ENCODE data around the gene PARM1. TPM values are rescaled to one million over a fixed set of nuclear protein-coding genes. Genes with fewer than 3 reads are reported as not detected.

Gene PARM1
- polyA plus RNA-seq, 3 donors = 0.06 to 0.54 (median 0.27) TPM

- 95% methylated on average over 4 of the region's 6 CpGs for WGBS (ENCODE audit: insufficient coverage)
- TF ChIP-seq CTCF (IDR thresholded peaks at IDR 0.05) = no peak
- Histone ChIP-seq H3K36me3 (replicated peaks in 1 of 2; ENCODE audit: control insufficient read depth in 1 of 2, insufficient read depth in 2 of 2, low read length in 2 of 2) (no peaks in the 10 kb centered on the region), H3K4me2 (replicated peaks; ENCODE audit: extremely low read depth, low read length, poor library complexity, severe bottlenecking) (no peak overlapping the region), H4K20me1 (ENCODE audit: insufficient read depth, low read length) (no peaks in the 10 kb centered on the region), H3K4me3 (replicated peaks in 1 of 3; ENCODE audit: low read depth in 2 of 3, low read length in 3 of 3) (no peak overlapping the region), H3K27me3 (ENCODE audit: control insufficient read depth in 2 of 2, insufficient read depth in 2 of 2, low read length in 2 of 2) (peaks cover 3 to 4% of the 10 kb centered on the region in 2 donors), H3K4me1 (ENCODE audit: control insufficient read depth in 1 of 2, insufficient read depth in 2 of 2, low read length in 2 of 2) (no peaks in the 10 kb centered on the region), H3K79me2 (ENCODE audit: insufficient read depth, low read length) (no peaks in the 10 kb centered on the region), H2AFZ (ENCODE audit: insufficient read depth, low read depth, low read length, poor library complexity, severe bottlenecking) (no peak overlapping the region), H3K9ac (ENCODE audit: insufficient read depth, low read length, poor library complexity, severe bottlenecking) (no peak overlapping the region), H3K9me3 (replicated peaks in 1 of 2; ENCODE audit: control insufficient read depth in 1 of 2, insufficient read depth in 1 of 2, low read length in 2 of 2) (no peaks in the 10 kb centered on the region), H3K27ac (ENCODE audit: low read depth in 1 of 2, low read length in 2 of 2) (no peak overlapping the region)
- no peak overlapping the region for H3K4me3 Mint-ChIP-seq
- H3K9me3 Mint-ChIP-seq = peaks cover 0 to 9% (median 2%) of the 10 kb centered on the region in 7 donors
- H3K36me3 Mint-ChIP-seq = no peaks in the 10 kb centered on the region
- no peaks in the 10 kb centered on the region for H3K4me1 Mint-ChIP-seq
- intact Hi-C loops (cut with micrococcal nuclease) = no loop called here
- peaks cover 6 to 20% (median 7%) of the 10 kb centered on the region in 3 donors for H3K27me3 Mint-ChIP-seq (ENCODE audit: low read depth in 3 of 3)
- no peak for DNase-seq
- H3K27ac Mint-ChIP-seq = no peak overlapping the region
Observed at GRCh38 chr4:74944354-74944793, 11.5 kb downstream of the PARM1 start.

GRCh38 chr4:74946196-74946595 lies 13.3 kb downstream of the PARM1 start:
- Histone ChIP-seq H3K9ac (ENCODE audit: insufficient read depth, low read length, poor library complexity, severe bottlenecking) (no peak overlapping the region), H3K4me1 (ENCODE audit: control insufficient read depth in 1 of 2, insufficient read depth in 2 of 2, low read length in 2 of 2) (no peaks in the 10 kb centered on the region), H2AFZ (ENCODE audit: insufficient read depth, low read depth, low read length, poor library complexity, severe bottlenecking) (no peak overlapping the region), H3K9me3 (replicated peaks in 1 of 2; ENCODE audit: control insufficient read depth in 1 of 2, insufficient read depth in 1 of 2, low read length in 2 of 2) (no peaks in the 10 kb centered on the region), H3K27ac (ENCODE audit: low read depth in 1 of 2, low read length in 2 of 2) (no peak overlapping the region), H3K4me3 (replicated peaks in 1 of 3; ENCODE audit: low read depth in 2 of 3, low read length in 3 of 3) (no peak overlapping the region), H3K79me2 (ENCODE audit: insufficient read depth, low read length) (no peaks in the 10 kb centered on the region), H3K27me3 (ENCODE audit: control insufficient read depth in 2 of 2, insufficient read depth in 2 of 2, low read length in 2 of 2) (no peaks in the 10 kb centered on the region), H4K20me1 (ENCODE audit: insufficient read depth, low read length) (no peaks in the 10 kb centered on the region), H3K36me3 (replicated peaks in 1 of 2; ENCODE audit: control insufficient read depth in 1 of 2, insufficient read depth in 2 of 2, low read length in 2 of 2) (no peaks in the 10 kb centered on the region), H3K4me2 (replicated peaks; ENCODE audit: extremely low read depth, low read length, poor library complexity, severe bottlenecking) (no peak overlapping the region)
- peaks cover 0 to 6% (median 2%) of the 10 kb centered on the region in 7 donors for H3K9me3 Mint-ChIP-seq
- no peaks in the 10 kb centered on the region for H3K4me1 Mint-ChIP-seq
- no peak overlapping the region for H3K27ac Mint-ChIP-seq
- no peak for TF ChIP-seq CTCF (IDR thresholded peaks at IDR 0.05)
- no peak for DNase-seq
- H3K27me3 Mint-ChIP-seq (ENCODE audit: low read depth in 3 of 3) = peaks cover 6 to 15% (median 7%) of the 10 kb centered on the region in 3 donors
- 86% methylated on average over 1 of the region's 3 CpGs for WGBS (ENCODE audit: insufficient coverage)
- H3K36me3 Mint-ChIP-seq = no peaks in the 10 kb centered on the region
- no peak overlapping the region for H3K4me3 Mint-ChIP-seq
- intact Hi-C loops (cut with micrococcal nuclease) = no loop called here
